GM18507 (cell line): ENCODE measurements around the gene ZNF3.

Experiments used
- DNase-seq: peaks from one replicate; pipeline ENCODE4 v3.0.0; 2011; ENCODE audit warnings: low read depth; ENCODE audit not compliant: insufficient read length; ENCODE audit errors: extremely low spot score
- FAIRE-seq: peaks from 2 replicates; lab custom pipeline; 2011; peaks lifted over from hg19 to GRCh38; lab: Jason Lieb, UNC

ZNF3 gene

GRCh38 chr7:100090527-100091410, 9.2 kb upstream of the ZNF3 start:
- no peak for FAIRE-seq
- no peak for DNase-seq

DNA sequence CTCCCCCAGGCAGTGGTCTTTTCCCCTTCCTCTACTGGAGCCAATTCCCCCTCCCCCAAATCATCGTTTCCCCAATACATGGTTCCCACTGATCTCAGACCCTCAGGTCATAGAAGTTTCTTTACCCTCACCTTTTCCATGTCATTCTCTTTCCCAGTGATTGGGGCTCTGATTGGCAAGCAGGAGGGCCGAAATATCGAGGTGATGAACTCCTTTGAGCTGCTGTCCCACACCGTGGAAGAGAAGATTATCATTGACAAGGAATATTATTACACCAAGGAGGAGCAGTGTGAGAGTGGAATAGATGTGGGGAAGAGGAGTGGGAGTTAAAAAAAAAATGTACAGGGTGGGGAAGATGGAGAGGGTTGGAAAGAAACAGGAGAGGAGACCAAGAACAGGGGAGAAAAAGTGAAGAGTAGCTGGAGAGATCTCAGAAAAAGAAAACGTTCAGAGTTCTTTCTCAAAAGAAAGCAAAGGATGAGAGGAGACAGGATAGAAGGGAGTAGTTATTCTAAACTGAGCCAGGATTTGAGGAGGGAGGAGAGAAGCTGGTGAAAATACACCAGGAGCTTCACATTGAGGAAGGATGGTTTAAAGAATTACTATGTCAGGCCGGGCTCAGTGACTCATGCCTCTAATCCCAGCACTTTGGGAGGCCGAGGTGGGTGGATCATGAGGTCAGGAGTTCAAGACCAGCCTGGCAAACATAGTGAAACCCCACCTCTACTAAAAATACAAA, 8.1 kb upstream of the ZNF3 start:
- FAIRE-seq (no peak), DNase-seq (no peak)

GRCh38 chr7:100088621-100089457, 7.3 kb upstream of the ZNF3 start, which contains the start of gene COPS6:
Gene COPS6, plus strand, starts transcription at chr7:100088969. Its CDS starts 22 bp downstream, at chr7:100088991.
- FAIRE-seq, result peak; percentile 70
- DNase-seq, result peak; percentile 74

GRCh38 chr7:100088095-100088620, 6.6 kb upstream of the ZNF3 start:
- DNase-seq (no peak), FAIRE-seq (no peak)

DNA sequence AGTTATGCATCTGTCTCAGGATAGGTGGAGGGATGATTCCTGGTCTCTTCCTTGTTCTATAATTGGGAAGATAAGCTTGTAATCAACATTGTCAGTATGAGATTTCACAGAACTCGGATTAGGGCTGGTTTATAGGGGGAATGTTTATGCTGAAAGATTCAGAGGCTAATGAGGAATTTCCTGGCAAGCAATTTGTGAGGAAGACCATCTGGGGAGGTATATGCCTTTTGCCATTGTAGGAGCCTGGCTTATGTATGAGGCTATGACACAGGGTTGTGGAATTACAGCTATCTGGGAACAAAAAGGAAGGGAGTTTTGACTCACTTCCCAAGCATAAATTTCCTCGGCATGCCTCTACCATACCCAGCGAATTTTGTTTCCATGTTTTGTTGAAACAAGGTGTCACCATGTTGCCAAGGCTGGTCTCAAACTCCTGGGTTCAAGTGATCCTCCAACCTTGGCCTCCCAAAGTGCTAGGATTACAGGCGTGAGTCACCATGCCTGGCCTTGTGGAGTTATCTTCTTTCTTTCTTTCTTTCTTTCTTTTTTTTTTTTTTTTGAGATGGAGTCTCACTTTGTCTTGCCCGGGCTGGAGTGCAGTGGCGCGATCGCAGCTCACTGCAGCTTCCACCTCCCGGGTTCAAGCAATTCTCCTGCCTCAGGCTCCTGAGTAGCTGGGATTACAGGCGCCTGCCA, 5.7 kb upstream of the ZNF3 start:
- no peak for DNase-seq
- no peak for FAIRE-seq

GRCh38 chr7:100085515-100085914, 4.0 kb upstream of the ZNF3 start:
- no peak for FAIRE-seq
- no peak for DNase-seq

GRCh38 chr7:100082978-100083377, 1.5 kb upstream of the ZNF3 start:
- no peak for FAIRE-seq
- DNase-seq, result no peak

GRCh38 chr7:100080907-100081534, 502 bp downstream of the ZNF3 start:
- FAIRE-seq (peak; percentile 5), DNase-seq (no peak)

DNA sequence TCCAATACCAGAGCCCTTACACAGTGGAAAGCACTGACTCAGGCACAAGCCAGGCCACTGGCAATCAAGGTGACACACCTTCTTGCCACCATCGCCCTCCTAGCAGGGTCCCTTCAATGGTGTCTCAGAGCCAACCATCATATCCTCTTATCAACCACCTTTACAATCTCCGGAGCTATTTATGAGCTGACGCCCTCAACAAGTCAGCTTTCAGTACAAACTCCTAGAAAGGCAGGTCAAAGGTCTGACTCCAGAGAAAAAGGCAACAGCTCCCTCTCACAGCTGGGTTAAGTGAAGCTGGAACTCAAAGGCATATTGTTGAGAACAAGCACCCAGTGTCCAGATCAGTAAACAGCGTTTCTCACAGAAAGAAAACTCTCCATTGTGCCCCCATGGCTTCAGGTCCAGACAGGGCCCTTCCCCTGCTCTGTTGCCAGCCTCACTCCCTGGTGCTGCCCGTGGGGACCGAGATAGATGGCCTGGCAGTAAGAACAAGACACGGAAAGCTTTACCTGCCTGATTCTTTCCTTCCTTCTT, 2.4 kb downstream of the ZNF3 start:
- DNase-seq (no peak), FAIRE-seq (no peak)

DNA sequence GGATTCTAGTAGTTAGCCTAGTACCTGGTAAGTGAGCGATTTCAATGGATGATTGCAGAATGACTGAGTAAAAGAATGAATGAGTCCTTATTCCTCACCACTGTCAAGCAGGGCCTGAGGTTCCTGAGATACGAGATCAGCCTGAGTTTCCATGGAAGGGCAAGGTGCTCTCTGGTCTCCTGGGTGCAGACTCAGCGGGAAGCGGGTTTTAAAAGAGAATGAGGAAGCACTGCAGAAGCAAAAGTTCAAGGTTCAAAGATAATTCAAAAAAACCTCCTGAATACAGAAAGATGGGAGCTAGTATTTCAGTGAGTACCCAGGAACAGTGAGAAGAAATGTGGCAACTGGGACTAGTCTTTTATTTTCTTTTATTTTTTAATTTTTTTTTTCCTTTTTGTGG, 4.3 kb downstream of the ZNF3 start:
- DNase-seq (no peak), FAIRE-seq (no peak)

GRCh38 chr7:100075418-100075817, 6.1 kb downstream of the ZNF3 start:
- DNase-seq (no peak), FAIRE-seq (no peak)

DNA sequence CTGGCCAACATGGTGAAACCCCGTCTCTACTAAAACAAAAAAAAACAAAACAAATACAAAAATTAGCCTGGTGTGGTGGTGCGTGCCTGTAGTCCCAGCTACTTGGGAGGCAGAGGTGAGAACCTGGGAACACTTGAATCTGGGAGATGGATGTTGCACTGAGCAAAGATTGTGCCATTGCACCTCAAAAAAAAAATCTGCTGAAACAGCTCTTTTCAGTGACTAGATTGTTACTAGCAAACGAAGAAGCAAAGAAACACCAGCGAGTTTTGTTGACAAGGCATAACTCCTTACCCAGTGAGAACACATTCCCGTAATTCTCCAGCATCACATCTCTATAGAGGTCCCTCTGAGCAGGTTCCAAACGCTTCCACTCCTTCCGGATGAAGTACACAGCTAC, 6.7 kb downstream of the ZNF3 start:
- DNase-seq (no peak), FAIRE-seq (no peak)

DNA sequence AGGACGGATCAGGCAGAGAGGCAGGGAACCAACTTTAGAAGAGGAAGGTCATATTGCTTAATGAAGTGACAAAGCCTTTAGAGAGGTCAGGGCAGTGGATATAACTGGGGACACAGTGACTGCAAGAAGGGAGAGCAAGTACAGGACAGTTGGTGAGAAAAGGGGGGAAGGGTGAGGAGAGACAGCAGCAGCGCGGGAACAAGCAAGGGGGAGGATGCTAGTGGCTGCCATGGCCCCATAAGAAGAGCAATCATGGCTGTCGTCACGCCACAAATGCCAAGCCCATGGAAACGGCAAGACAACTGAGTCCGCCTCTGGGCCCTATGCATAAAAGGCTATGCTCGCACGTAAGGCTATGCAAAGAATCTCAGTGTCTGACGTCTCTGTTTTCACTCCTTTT, 9.1 kb downstream of the ZNF3 start:
- FAIRE-seq (no peak), DNase-seq (no peak)

DNA sequence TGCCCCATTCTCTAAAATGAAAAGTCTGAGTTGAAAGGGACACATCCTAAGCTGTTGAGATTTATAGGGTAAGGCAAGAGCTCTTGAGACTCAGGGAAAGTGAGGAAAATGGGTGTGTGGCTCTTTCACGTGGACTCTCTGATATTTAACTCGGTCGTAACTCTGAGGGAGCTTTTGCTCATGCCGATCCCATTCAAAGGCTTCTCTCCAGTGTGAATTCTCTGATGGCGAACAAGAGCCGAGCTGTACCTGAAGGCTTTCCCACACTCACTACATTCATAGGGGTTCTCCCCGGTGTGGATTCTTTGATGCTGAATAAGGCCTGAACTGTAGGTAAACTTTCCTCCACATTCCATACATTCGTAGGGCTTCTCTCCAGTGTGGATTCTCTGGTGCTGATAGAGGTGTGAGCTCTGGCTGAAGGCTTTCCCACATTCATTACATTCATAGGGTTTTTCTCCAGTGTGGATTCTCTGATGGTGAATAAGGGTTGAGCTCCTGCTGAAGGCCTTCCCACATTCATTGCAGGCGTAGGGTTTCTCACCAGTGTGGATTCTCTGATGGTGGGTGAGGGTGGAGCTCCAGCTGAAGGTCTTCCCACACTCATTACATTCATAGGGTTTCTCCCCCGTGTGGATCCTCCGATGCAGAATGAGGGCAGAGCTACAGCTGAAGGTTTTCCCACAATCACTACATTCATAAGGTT, 10.4 kb downstream of the ZNF3 start:
- FAIRE-seq (no peak), DNase-seq (no peak)

DNA sequence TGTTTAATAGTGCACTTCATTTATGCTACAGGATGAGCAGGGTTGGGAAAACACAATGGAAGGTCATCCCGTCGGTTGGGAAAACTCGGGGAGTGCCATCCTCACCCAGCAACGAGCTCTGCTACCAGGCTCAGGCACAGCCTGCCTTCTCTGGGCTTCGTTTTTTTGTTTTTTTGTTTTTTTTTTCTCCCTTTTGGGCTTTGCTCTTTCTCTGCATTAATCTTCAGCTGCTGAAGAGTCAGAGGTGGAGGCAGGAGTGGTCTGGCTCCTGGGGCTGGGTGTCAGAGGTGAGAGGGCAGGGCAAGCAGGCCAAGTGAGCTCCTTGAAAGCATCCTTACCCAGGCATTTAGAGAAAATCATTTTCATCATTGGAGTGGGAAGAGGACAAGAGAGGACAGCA, 11.5 kb downstream of the ZNF3 start:
- FAIRE-seq (no peak), DNase-seq (no peak)

- DNase-seq (no peak), FAIRE-seq (no peak)
Measured at GRCh38 chr7:100066953-100067352, 14.6 kb downstream of the ZNF3 start.

GRCh38 chr7:100065452-100066186, 15.9 kb downstream of the ZNF3 start:
- DNase-seq, result no peak
- no peak for FAIRE-seq
